Breast epithelium (tissue), 4 donors: Measurements from ENCODE around the gene SCN9A. TPM values are rescaled to one million over a fixed set of nuclear protein-coding genes. Genes with fewer than 3 reads are reported as not detected.
"Not testable (repeated sequence)": the region's sequence is repeated elsewhere in the genome, so short reads cannot be mapped to it uniquely, and the experiment has no call there.

Experiments used
- DNase-seq, 2 donors: peaks; one replicate each; pipeline ENCODE4 v3.0.0-alpha.2; 2019; ENCODE audit warnings: low spot score in 2 of 2
- H3K27ac ChIP-seq, 2 donors: fragments of 200-600 bp; sonication (generic) in 1 of 2; one replicate each; pipeline ENCODE4 v1.5.1; 2016 to 2019; ENCODE audit warnings: mild to moderate bottlenecking in 1 of 2
- H3K27me3 ChIP-seq, 2 donors: fragments of 200-600 bp; sonication (generic) in 1 of 2; one replicate each; pipeline versions ENCODE4 v1.5.1 to v1.6.0; 2017 to 2019; ENCODE audit warnings: control low read depth in 1 of 2, mild to moderate bottlenecking in 1 of 2
- H3K36me3 ChIP-seq: fragments of 200-600 bp; one replicate; pipeline ENCODE4 v1.5.1; 2019
- H3K4me1 ChIP-seq, 2 donors: fragments of 200-600 bp; sonication (generic); one replicate each; pipeline ENCODE4 v1.5.1; 2016 to 2019; ENCODE audit warnings: control low read depth in 1 of 2
- H3K4me3 ChIP-seq, 3 donors: fragments of 200-600 bp; sonication (generic); 1 replicate in 2 of 3; 2 replicates in 1 of 3; pipeline ENCODE4 v1.5.1; 2016 to 2019; ENCODE audit warnings: mild to moderate bottlenecking in 3 of 3, moderate library complexity in 2 of 3
- H3K9me3 ChIP-seq, 2 donors: fragments of 200-600 bp; sonication (generic) in 1 of 2; one replicate each; pipeline ENCODE4 v1.5.1; 2016 to 2019; ENCODE audit warnings: control low read depth in 1 of 2
- CTCF ChIP-seq, 3 donors: fragments of 450-650 bp; IDR thresholded peaks; one replicate each; pipeline ENCODE4 v1.5.1; 2016 to 2017; ENCODE audit warnings: antibody characterized with exemption in 3 of 3, mild to moderate bottlenecking in 3 of 3, moderate library complexity in 3 of 3
- POLR2A ChIP-seq: fragments of 450-650 bp; IDR thresholded peaks from one replicate; pipeline ENCODE4 v1.6.1; 2016; ENCODE audit warnings: antibody characterized with exemption, mild to moderate bottlenecking, moderate library complexity
- POLR2AphosphoS5 ChIP-seq, 3 donors: sonication (generic); formaldehyde crosslinking; IDR thresholded peaks; one replicate each; pipeline ENCODE4 v1.6.1; 2017; ENCODE audit warnings: antibody characterized with exemption in 3 of 3
- intact Hi-C: fragments of 100-400 bp; cut with DNase I; formaldehyde crosslinking; loops from one replicate; pipeline ENCODE4 v1.15.1; 2023; ENCODE audit warnings: low total_unique reads
- total RNA-seq, 3 donors: library from RNA; depleted of rRNA; stranded (reverse); fragments of >200 nt; gene quantifications; one replicate each; pipeline ENCODE4 v1.1.0, GENCODE V29; 2016

Gene SCN9A
- total RNA-seq, 3 donors from 2014 or later = 2.0 to 12.5 (median 3.5) TPM

GRCh38 chr2:166229678-166230023 lies 146.1 kb downstream of the SCN9A start:
- intact Hi-C loops = loop anchor here (5.0 kb wide), 1 partner anchor 392 kb away; no protein-coding TSS in a partner anchor
- Histone ChIP-seq H3K27me3 (no peaks in the 10 kb centered on the region), H3K36me3 (no peaks in the 10 kb centered on the region), H3K9me3 (no peaks in the 10 kb centered on the region), H3K4me1 (no peaks in the 10 kb centered on the region), H3K27ac (no peak overlapping the region), H3K4me3 (no peak overlapping the region)
- no peak for TF ChIP-seq CTCF (IDR thresholded peaks at IDR 0.05)
- TF ChIP-seq POLR2AphosphoS5 (IDR thresholded peaks at IDR 0.05) = no peak
- TF ChIP-seq POLR2A = no peak
- no peak for DNase-seq

- H3K36me3 ChIP-seq = no peaks in the 10 kb centered on the region
- TF ChIP-seq CTCF (IDR thresholded peaks at IDR 0.05) (no peak), POLR2A (no peak), POLR2AphosphoS5 (IDR thresholded peaks at IDR 0.05) (no peak)
- H3K4me3 ChIP-seq = no peak overlapping the region
- no peaks in the 10 kb centered on the region for H3K27me3 ChIP-seq
- no peaks in the 10 kb centered on the region for H3K9me3 ChIP-seq
- DNase-seq = no peak
- no peak overlapping the region for H3K27ac ChIP-seq
- no peaks in the 10 kb centered on the region for H3K4me1 ChIP-seq
- intact Hi-C loops = no loop called here
Measured at GRCh38 chr2:166224197-166224596, 151.5 kb downstream of the SCN9A start.

GRCh38 chr2:166223298-166223697 lies 152.4 kb downstream of the SCN9A start:
- Histone ChIP-seq H3K4me3 (no peak overlapping the region), H3K9me3 (no peaks in the 10 kb centered on the region), H3K36me3 (no peaks in the 10 kb centered on the region), H3K4me1 (no peaks in the 10 kb centered on the region), H3K27ac (no peak overlapping the region), H3K27me3 (no peaks in the 10 kb centered on the region)
- TF ChIP-seq POLR2A (no peak), CTCF (IDR thresholded peaks at IDR 0.05) (no peak), POLR2AphosphoS5 (IDR thresholded peaks at IDR 0.05) (no peak)
- no peak for DNase-seq
- intact Hi-C loops = no loop called here

- no peak for DNase-seq
- no peaks in the 10 kb centered on the region for H3K36me3 ChIP-seq
Measured at GRCh38 chr2:166211079-166211478, 164.7 kb downstream of the SCN9A start.

GRCh38 chr2:166209944-166210343 lies 165.8 kb downstream of the SCN9A start:
- H3K36me3 ChIP-seq, DNase-seq, H3K4me1 ChIP-seq, intact Hi-C loops, H3K27me3 ChIP-seq, H3K4me3 ChIP-seq, H3K27ac ChIP-seq: not testable (repeated sequence)
- peaks cover 8 to 19% of the 10 kb centered on the region in 2 donors for H3K9me3 ChIP-seq

More at GRCh38 chr2:166211079-166211478, 164.7 kb downstream of the SCN9A start:
- Histone ChIP-seq H3K27ac (no peak overlapping the region), H3K4me1 (no peaks in the 10 kb centered on the region), H3K4me3 (no peak overlapping the region), H3K9me3 (peaks cover 8 to 19% of the 10 kb centered on the region in 2 donors), H3K27me3 (no peaks in the 10 kb centered on the region)
- intact Hi-C loops = no loop called here
- TF ChIP-seq CTCF (IDR thresholded peaks at IDR 0.05) (no peak), POLR2A (no peak), POLR2AphosphoS5 (IDR thresholded peaks at IDR 0.05) (no peak)

- H3K36me3 ChIP-seq, H3K4me1 ChIP-seq, H3K4me3 ChIP-seq, intact Hi-C loops, H3K27ac ChIP-seq, DNase-seq, H3K27me3 ChIP-seq: not testable (repeated sequence)
- H3K9me3 ChIP-seq = peaks cover 8 to 19% of the 10 kb centered on the region in 2 donors
Measured at GRCh38 chr2:166209367-166209766, 166.4 kb downstream of the SCN9A start.

GRCh38 chr2:166206153-166206552 lies 169.6 kb downstream of the SCN9A start:
- H3K4me1 ChIP-seq = not testable (repeated sequence)

More at GRCh38 chr2:166206153-166206552, 169.6 kb downstream of the SCN9A start:
- H3K27me3 ChIP-seq, DNase-seq, intact Hi-C loops, H3K4me3 ChIP-seq, H3K36me3 ChIP-seq, H3K27ac ChIP-seq: not testable (repeated sequence)
- peaks cover 8 to 19% of the 10 kb centered on the region in 2 donors for H3K9me3 ChIP-seq
